Measurements from ENCODE around the gene PROX1. TPM values are rescaled to one million over a fixed set of nuclear protein-coding genes. Genes with fewer than 3 reads are reported as not detected.

PROX1 gene
- polyA plus RNA-seq (2014; cell fraction: cytosol; rRNA removed), result 6.0 and 8.9 TPM in 2 replicates
- 3.2 and 5.7 TPM in 2 replicates for polyA plus RNA-seq (2014; cell fraction: nucleus; rRNA removed)

- DNase-seq (ENCODE audit: low spot score), result peak; percentile 93
These were observed at the start of gene PROX1 for GRCh38 chr1:213987927-213988506. PROX1 (plus strand) TSS chr1:213987973; CDS start chr1:213996536, 8,563 bp downstream.

- no peak for DNase-seq (ENCODE audit: low spot score)
These were observed 49.0 kb upstream of the PROX1 start for GRCh38 chr1:213938776-213939175.

GRCh38 chr1:213939888-213940287 is 47.9 kb upstream of the PROX1 start:
- DNase-seq (ENCODE audit: low spot score), result no peak

GRCh38 chr1:213940947-213941346 is 46.8 kb upstream of the PROX1 start:
- DNase-seq (ENCODE audit: low spot score), result no peak

- DNase-seq (ENCODE audit: low spot score), result no peak
These were observed 45.7 kb upstream of the PROX1 start for GRCh38 chr1:213942061-213942460.

- DNase-seq (ENCODE audit: low spot score), result peak; percentile 16
These were observed 40.5 kb upstream of the PROX1 start for GRCh38 chr1:213947200-213947801.

GRCh38 chr1:213951876-213952275 is 35.9 kb upstream of the PROX1 start:
- DNase-seq (ENCODE audit: low spot score), result no peak

- DNase-seq (ENCODE audit: low spot score), result no peak
These were observed 34.0 kb upstream of the PROX1 start for GRCh38 chr1:213953806-213954205.

- DNase-seq (ENCODE audit: low spot score), result no peak
These were observed 31.4 kb upstream of the PROX1 start for GRCh38 chr1:213956295-213956770.

GRCh38 chr1:213958346-213958745 is 29.4 kb upstream of the PROX1 start:
- DNase-seq (ENCODE audit: low spot score), result no peak

- DNase-seq (ENCODE audit: low spot score), result no peak
These were observed 26.8 kb upstream of the PROX1 start for GRCh38 chr1:213960963-213961362.

GRCh38 chr1:213962508-213962907 is 25.3 kb upstream of the PROX1 start:
- DNase-seq (ENCODE audit: low spot score), result no peak

GRCh38 chr1:213966122-213966521 is 21.7 kb upstream of the PROX1 start:
- DNase-seq (ENCODE audit: low spot score), result no peak

GRCh38 chr1:213968146-213968825 is 19.5 kb upstream of the PROX1 start:
- no peak for DNase-seq (ENCODE audit: low spot score)

- no peak for DNase-seq (ENCODE audit: low spot score)
These were observed 17.7 kb upstream of the PROX1 start for GRCh38 chr1:213969958-213970555.

GRCh38 chr1:213972141-213972540 is 15.6 kb upstream of the PROX1 start:
- no peak for DNase-seq (ENCODE audit: low spot score)

GRCh38 chr1:213973129-213973528 is 14.6 kb upstream of the PROX1 start:
- DNase-seq (ENCODE audit: low spot score), result no peak

GRCh38 chr1:213976665-213977485 is 10.9 kb upstream of the PROX1 start:
- no peak for DNase-seq (ENCODE audit: low spot score)

- DNase-seq (ENCODE audit: low spot score), result no peak
These were observed 10.3 kb upstream of the PROX1 start for GRCh38 chr1:213977486-213977842.

- no peak for DNase-seq (ENCODE audit: low spot score)
These were observed 9.9 kb upstream of the PROX1 start for GRCh38 chr1:213977909-213978308.

- no peak for DNase-seq (ENCODE audit: low spot score)
These were observed 7.8 kb upstream of the PROX1 start for GRCh38 chr1:213979751-213980586.

Data from SK-N-DZ (cell line).